GM04504 (cell line): ENCODE measurements around the gene KLHL6.
"Not testable (repeated sequence)": the region's sequence is repeated elsewhere in the genome, so short reads cannot be mapped to it uniquely, and the experiment has no call there.

Experiments
- DNase-seq: peaks from one replicate; pipeline ENCODE4 v3.0.0-alpha.2; 2012; ENCODE audit warnings: low read depth

Gene KLHL6

DNA sequence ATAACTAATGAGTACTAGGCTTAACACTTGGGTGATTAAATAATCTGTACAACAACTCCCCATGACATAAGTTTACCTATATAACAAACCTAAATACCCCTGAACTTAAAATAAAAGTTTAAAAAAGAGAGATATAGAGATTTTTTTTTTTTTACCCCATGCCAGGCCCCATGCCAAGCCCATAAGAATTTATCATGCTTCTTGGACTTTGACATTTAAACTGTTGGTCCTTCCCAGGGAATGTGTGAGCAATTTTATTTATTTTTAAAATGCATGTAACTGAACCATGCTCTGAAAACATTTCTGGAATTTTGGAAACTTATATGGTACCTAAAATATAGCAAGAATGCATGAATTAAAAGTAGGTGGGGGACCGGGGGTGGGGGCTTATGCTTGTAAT lies 26.3 kb downstream of the KLHL6 start:
- DNase-seq, result no peak

DNA sequence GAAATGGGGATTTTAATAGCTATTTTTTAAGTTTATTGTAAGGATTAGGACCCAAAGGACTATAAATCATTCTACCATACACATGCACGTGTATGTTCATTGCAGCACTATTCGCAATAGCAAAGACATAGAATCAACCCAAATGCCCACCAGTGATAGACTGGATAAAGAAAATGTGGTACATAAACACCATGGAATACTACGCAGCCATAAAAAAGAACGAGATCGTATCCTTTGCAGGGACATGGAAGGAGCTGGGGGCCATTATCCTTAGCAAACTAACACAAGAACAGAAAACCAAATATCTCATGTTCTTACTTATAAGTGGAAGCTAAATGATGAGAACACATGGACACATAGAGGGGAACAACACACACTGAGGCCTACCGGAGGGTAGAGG lies 26.7 kb downstream of the KLHL6 start:
- not testable (repeated sequence) for DNase-seq

DNA sequence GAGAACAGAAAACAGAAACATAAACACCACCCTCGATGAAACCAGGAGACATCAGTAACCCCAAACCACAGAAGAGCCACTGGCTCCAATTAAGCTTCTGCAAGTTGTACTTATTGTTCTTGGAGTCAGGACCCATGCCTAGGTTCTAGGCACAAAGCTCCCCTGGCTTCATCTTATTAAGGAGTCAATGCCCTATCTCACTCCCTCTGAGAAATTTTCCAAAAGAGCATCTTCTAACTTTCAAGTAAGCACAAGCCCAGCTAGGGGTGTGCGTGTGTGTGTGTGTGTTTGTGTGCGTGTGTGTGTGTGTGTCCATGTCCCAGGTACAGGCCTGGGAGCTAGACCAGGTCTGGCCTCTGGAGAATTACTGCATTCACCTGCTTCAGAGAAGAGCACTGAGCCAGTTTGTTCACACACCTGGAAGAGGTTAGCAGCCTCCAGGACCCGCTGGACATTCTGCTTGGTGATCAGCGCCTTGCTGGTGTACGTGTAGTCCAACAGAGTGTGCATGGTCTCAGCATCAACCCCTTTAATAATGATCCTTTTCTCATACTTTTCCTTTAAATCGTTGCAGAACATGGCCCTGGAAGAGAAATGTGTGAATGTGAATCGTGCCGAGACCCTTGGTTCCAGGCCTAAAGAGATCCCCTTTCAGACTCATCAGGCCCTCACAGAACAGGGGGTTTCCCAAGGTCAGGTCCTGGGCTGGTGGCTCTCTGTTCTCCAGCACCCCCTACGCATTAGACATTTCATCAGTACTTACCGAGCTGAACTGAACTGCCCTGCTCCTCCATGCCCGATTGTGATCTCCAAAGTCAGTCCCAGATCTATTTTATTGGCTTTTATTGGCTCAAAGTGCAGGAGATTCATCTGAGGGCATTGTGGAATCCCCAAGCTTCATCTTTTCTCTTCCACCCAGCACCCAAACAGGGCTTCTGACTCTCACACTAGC lies 27.8 kb downstream of the KLHL6 start:
- no peak for DNase-seq

DNA sequence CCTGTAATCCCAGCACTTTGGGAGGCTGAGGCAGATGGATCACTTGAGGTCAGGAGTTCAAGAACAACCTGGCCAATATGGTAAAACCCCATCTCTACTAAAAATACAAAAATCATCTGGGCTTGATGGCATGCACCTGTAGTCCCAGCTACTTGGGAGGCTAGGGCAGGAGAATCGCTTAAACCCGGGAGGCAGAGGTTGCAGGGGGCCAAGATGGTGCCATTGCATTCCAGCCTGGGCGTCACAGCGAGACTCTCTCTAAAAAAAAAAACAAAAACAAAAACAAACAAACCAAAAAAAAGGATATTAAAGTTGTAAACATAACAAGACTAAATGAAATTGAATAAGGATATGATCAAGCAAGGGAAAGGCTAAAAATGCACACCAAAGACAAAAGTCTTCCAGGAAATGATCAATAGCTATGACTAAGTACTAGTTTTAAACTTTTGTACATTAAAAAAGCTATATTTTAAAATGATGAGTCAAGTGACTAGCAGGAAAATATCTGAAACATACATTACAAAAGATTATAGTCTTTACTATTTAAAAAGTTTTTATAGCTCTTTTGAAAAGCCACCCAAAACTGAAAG lies 28.6 kb downstream of the KLHL6 start:
- DNase-seq, result no peak

DNA sequence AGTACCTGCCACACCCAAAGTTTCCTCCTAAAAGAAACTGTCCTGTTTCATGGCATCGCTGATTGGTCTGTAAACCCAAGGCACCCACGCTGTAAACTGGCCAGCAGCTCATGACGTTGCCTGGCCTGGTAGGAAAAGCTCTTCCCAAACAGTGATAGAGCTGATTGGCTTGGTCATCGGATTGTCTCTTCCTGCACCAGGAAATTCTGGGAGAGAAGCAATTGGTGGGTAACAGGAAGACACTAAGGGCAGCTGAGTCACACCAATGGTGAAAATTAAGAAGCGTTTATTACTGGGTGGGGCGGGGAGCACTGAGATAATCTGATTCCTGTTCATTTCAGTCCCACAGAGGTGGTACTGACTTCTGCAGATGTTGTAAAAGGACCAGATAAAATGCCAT lies 31.0 kb downstream of the KLHL6 start:
- no peak for DNase-seq

DNA sequence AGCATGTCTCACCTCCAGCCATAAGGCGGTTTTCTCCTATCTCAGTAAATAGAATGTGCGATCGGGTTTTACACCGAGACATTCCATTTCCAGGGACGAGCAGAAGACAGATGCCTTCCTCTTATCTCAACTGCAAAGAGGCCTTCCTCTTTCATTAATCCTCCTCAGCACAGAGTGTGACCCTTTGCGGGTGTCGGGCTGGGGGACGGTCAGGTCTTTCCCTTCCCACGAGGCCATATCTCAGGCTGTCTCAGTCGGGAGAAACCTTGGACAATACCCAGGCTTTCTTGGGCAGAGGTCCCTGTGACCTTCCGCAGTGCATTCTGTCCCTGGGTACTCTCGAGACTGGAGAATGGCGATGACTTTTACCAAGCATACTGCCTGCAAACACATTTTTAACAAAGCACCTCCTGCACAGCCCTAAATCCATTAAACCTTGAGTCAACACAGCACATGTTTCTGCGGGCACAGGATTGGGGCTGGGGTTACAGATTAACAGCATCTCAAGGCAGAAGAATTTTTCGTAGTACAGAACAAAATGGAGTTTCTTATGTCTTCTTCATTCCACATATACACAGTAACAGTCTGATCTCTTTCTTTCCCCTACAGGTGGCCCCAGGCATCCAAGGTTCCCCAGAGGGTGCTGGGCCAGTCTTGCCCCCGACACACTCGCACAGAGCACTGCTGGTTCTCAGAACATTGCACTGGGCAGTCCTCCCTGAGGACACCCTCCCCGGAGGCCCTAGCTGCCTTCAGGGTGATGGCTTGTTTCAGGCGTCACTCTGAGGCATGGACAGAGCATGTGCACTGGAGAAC lies 34.6 kb downstream of the KLHL6 start:
- not testable (repeated sequence) for DNase-seq

DNA sequence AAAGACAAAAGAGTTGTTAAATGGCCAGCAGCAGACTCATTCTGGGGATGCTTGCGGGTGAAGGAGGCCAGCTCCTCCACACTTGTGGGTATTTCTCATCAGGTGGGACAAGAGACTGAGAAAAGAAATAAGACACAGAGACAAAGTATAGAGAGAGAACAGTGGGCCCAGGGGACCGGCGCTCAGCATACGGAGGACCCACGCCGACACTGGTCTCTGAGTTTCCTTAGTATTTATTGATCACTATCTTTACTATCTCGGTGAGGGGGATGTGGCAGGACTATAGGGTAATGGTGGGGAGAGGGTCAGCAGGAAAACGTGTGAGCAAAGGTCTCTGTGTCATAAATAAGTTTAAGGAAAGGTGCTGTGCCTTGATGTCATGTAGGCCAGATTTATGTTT lies 35.2 kb downstream of the KLHL6 start:
- DNase-seq, result not testable (repeated sequence)

DNA sequence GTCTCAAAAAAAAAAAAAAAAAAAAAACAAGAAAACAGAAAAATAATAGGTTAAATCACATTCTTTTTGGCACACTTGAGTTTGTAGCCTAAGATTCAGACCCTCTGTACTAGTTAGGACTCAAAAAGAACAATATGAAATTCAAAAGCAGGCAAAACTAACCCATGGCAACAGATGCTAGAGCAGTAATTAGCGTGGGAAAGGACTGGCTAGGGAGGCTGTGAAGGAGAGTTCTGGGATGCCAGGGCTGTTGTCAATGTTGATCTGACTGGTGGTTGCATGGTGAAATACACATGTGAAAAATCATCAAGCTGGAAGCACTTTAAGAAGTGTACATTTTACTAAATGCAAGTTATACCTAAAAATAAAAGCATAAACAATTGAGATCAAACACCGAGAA lies 35.6 kb downstream of the KLHL6 start:
- no peak for DNase-seq

DNA sequence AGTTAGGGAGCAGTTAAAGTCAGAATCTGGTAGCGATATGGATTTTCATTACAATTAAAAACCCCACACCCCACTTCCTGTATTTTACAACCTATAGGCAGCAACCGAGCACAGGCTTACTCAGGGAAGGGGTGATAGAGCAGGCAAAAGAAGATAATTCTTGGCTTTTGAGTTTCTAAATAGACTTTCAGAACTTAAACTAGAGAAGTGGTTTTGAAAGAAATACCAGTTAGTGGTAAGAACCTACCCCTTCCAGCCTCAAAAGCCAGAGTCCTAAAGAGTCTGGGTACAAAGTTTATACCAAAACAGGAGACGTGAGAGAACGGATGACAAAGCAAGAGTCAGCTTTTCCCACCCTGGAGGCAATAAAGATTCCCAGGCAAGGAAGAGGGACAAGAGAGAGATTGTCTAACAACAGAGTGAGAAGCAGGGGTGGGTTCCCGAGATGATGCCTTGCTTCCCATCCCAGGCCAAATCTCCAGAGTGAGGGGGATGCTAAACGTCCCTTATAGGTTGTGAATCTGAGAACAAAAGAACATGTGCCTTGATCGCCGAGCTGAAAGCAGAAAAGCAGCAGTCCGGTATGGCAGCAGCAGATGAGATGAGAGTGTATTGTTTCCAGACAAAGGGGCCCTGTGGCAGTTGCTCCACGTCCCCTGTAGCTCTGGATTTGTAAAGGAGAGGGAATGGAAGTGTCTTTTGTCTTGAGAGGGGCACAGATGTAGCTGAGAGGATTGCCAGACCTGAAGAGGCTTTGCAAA lies 36.8 kb downstream of the KLHL6 start:
- DNase-seq, result no peak

DNA sequence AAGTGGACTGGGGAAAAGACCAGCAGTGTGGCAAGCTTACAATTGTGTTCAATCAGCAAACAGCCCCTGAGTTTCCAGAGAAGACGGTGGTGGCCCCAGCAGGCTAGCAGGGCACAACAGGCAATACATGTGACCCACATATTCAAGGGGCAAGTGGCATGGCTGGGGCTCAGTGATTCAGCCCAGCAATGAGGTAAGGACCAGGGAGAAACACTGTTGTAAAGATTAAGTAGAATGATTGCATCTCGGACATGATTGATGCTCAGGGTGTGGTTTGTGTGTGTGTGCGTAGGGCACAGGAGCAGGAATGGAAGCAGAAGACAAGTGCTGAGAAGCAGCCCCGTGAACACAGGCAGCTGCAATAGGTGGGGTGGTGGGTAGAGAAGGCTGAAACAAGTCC lies 37.9 kb downstream of the KLHL6 start:
- DNase-seq, result no peak

DNA sequence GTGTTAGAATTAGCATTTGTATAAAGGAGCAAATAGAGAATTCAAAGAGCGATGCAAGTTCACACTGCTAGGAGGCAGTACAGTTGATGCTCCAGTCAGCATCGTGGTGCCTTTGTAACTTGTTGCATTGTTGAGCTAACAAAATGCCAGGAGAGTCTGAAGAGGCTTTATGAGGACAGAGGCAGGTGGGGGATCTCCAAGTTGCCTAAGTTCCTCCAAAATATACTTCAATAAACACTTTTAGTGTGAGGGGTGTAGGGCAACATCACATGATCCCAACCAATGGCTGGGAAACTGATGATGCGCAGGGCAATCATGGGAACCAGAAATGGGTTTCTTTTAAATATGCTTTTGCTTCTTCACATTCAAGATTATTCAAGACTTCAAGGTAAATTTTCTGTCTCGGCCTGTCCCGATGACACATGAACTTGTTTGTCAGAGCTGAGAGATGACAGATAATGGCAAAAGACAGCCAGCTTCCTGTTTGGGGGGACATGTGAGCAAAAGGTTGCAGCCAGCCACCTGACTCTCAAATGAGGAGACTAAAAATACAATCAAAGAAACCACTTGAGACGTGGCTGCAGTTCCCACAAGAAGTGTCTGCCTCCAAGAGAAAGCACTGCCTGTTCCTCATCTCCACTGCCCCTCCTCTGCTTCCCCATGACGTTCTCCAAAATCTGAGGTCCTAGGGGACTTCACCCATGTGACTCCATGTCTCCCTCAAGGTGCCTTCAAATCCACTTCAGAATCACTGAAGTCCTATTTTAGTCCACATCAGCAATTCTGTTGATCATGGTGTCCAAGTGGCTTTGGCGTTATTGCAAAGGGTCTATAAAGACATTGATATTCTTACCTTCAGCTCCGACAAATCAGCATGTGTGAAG lies 39.3 kb downstream of the KLHL6 start:
- no peak for DNase-seq

DNA sequence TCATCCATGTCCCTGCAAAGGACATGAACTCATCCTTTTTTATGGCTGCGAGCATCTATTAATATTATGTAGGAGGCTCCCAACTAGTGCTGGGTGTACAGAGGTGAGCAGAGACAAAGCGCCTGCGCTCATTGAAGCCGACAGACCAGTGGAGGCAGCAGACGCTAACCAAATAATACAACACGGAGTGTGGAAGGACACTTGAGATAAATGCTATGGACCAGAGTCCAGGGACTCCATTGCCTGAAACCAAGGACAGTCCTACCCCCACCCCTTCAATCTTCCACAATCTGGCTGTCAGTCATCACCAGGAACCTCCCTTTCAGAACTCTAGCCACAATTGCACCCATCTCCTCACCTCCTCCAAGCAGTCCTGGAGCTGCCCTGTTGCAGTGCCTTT lies 41.5 kb downstream of the KLHL6 start:
- no peak for DNase-seq

DNA sequence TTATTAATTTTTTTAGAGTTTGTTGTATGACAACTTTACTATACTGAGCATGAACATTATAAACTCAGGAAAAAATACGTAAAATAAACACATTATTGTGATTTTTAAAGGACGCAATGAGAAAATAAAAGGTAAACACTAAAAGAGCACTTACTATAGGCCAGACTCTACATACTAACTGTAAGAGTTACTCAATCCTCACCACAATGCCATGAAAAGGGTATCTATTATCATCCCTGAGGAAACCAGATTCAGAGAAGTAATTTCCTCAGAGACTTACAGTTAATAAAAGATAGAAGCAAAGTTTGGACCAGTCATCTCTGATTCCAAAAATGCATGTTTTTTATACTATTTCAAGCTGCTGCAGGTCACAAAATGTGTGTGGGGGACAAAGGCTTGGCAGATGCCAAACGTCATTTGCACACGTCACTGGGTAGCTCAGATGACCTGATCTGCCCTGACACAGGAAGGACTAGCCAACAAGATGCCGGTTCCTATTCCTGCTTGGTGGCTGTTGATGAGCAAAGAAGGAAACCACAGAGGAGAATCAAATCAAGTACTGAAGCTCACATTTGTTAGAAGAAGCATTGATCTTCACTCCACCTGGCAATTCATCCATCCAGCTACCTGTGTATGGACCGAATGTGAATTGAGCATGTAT lies 42.3 kb downstream of the KLHL6 start:
- no peak for DNase-seq

DNA sequence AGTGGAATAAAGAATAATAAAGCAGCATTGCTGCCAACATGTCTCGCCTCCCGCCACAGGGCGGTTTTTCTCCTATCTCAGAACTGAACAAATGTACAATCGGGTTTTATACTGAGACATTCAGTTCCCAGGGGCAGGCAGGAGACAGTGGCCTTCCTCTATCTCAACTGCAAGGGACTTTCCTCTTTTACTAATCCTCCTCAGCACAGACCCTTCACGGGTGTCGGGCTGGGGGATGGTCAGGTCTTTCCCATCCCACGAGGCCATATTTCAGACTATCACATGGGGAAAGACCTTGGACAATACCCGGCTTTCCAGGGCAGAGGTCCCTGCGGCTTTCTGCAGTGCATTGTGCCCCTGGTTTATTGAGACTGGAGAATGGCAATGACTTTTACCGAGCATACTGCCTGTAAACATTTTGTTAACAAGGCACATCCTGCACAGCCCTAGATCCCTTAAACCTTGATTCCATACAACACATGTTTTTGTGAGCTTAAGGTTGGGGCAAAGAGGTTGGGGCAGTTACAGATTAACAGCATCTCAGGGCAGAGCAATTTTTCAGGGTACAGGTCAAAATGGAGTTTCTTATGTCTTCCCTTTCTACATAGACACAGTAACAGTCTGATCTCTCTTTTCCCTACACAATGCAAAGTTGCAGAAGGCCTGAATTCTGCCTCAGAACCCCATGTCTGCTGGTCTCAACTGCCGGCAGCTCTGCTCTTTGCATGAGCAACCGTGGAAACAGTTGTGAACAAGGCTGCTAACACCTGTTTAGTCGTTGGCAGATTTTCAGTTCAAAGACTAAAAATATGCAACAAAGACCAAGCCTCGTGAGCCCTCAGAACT lies 44.0 kb downstream of the KLHL6 start:
- DNase-seq, result not testable (repeated sequence)

DNA sequence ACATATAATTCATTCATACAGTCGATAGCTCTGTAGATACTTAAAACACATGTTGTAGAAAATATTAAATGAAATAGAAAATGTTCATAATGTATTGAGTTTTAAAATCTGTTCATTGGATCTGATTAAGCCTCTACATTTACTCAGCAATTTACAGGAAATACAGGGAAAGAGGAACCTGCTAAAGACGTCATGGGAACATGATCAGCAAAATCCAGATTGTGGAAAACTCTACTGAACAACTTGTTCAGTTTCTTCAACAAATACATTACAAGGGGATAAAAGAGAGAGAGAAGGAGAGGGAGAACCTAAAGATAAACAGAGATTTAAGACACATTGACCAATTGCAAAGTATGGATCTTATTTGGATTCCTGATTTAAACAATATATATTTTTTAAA lies 46.7 kb downstream of the KLHL6 start:
- DNase-seq, result no peak

DNA sequence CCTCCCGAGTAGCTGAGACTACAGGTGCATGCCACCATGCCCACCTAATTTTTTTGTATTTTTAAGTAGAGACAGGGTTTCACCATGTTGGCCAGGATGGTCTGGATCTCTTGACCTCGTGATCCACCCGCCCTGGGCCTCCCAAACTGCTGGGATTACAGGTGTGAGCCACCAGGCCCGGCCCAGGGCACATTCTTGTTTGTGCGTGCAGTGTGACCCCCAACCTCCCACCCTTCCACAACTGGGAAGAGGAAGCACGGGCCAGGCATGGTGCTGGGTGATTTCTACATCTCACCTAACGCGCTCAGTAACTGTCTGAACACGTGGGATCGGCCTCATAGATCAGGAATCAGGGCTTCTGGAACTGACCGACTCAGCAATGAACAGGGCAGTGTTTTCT lies 48.0 kb downstream of the KLHL6 start:
- no peak for DNase-seq

DNA sequence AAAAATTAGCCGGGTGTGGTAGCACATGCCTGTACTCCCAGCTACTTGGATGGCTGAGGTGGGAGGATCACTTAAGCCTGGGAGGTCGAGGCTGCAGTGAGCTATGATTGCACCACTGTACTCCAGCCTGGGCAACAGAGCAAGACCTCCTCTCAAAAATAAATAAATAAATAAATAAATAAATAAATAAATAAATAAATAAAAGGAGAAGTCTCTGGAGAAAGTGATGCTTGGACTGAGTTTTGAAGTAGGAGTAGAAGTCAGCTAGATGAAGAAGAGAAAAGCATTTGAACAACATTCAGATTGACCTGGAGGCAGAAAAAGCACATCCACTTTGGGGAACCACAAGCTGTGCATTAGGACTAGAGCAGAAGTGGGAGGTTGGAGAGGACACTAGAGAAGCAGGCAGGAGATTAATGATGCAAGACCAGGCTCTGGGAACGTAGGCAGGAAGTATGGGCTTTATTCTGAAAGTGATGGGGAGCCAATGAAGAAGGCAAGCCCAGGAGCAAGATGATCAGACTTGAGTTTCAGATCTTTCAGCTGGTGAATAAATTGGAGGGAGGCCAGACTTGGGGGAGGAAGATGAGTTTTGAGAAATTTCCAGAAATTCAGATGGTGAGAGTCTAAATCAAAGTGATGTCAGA lies 48.7 kb downstream of the KLHL6 start:
- no peak for DNase-seq

DNA sequence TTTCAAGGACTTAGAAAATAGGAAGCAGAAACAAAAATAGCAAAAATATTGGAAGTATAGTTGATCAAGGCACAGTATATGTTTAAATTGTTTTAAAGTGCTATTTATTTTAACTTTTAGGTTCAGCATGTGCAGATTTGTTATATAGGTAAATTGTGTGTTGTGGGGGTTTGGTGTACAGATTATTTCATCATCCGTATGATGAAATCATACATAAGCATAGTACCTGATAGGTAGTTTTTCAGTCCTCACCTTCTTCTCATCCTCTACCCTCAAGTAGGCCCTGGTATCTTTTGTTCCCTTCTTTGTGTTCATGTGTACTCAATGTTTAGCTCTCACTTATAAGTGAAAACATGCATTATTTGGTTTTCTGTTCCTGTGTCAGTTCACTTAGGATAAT lies 50.9 kb downstream of the KLHL6 start:
- no peak for DNase-seq

DNA sequence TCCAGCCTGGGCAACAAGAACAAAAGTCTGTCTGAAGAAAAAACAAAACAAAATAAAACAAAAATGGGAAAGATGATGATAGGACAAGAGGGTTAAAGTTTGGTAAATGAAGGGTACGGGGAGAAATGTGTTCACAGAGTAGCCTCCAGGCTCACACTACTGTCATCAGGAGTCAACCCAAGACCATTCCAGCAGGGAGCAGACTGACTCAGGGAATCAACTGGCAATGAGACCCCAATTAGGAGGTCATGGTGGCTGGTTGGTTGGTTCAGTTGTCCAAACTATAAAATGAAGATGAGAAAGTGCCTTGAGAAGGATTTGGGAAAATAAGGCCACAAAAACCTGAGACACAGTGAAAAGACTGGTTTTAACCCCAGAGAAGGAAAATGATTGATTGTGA lies 51.8 kb downstream of the KLHL6 start:
- DNase-seq, result no peak
